GM18909 (cell line): ENCODE measurements around the gene NAA10.

Source experiments
- ATAC-seq: cut with Tn5 transposase; IDR thresholded peaks from one replicate; pipeline ENCODE4 v1.9.1; 2021; ENCODE audit warnings: mild to moderate bottlenecking; ENCODE audit not compliant: unreplicated experiment, poor library complexity

The NAA10 gene

GRCh38 chrX:153913211-153913610, 21.6 kb downstream of the NAA10 start:
- no peak for ATAC-seq

GRCh38 chrX:153911798-153912197, 23.0 kb downstream of the NAA10 start:
- ATAC-seq: no peak

GRCh38 chrX:153910446-153910845, 24.4 kb downstream of the NAA10 start:
- ATAC-seq: no peak

- no peak for ATAC-seq
These were observed 24.9 kb downstream of the NAA10 start for GRCh38 chrX:153909980-153910360.

- no peak for ATAC-seq
These were observed 25.5 kb downstream of the NAA10 start for GRCh38 chrX:153909024-153909979.

GRCh38 chrX:153908219-153908860, 26.5 kb downstream of the NAA10 start:
- ATAC-seq: no peak

GRCh38 chrX:153907456-153907855, 27.4 kb downstream of the NAA10 start:
- ATAC-seq: no peak

GRCh38 chrX:153906126-153906917, 28.5 kb downstream of the NAA10 start:
- no peak for ATAC-seq

GRCh38 chrX:153905481-153906095, 29.2 kb downstream of the NAA10 start:
- ATAC-seq: no peak

- ATAC-seq: no peak
These were observed 30.6 kb downstream of the NAA10 start, which contains the start of gene AVPR2 for GRCh38 chrX:153903991-153904957. AVPR2 (plus strand) TSS chrX:153904673; CDS start chrX:153905146, 473 bp downstream.

GRCh38 chrX:153903238-153903980, 31.4 kb downstream of the NAA10 start:
- no peak for ATAC-seq

GRCh38 chrX:153902385-153902784, 32.5 kb downstream of the NAA10 start:
- no peak for ATAC-seq

- ATAC-seq: no peak
These were observed 33.1 kb downstream of the NAA10 start for GRCh38 chrX:153901753-153902140.

- ATAC-seq: peak; percentile 87
These were observed 33.7 kb downstream of the NAA10 start for GRCh38 chrX:153900831-153901752.

GRCh38 chrX:153897899-153898298, 36.9 kb downstream of the NAA10 start:
- no peak for ATAC-seq

GRCh38 chrX:153889123-153889522, 45.7 kb downstream of the NAA10 start:
- ATAC-seq: no peak

GRCh38 chrX:153888344-153888743, 46.5 kb downstream of the NAA10 start:
- ATAC-seq: no peak
